22Rv1 (cell line): ENCODE measurements around the gene CHID1.

Source experiments
- CTCF ChIP-seq: fragments of 450-650 bp; IDR thresholded peaks from 2 replicates; pipeline ENCODE4 v1.5.1; 2017; ENCODE audit warnings: mild to moderate bottlenecking
- ZFX ChIP-seq: fragments of 450-650 bp; IDR thresholded peaks from 2 replicates; pipeline ENCODE4 v1.6.1; 2017; ENCODE audit warnings: antibody characterized with exemption, borderline replicate concordance

- TF ChIP-seq CTCF, result no peak
- no peak for TF ChIP-seq ZFX
Measured at GRCh38 chr11:875203-875602, 35.4 kb downstream of the CHID1 start.
